Caco-2 (cell line): Measurements from ENCODE around the gene HMCN2. TPM values are rescaled to one million over a fixed set of nuclear protein-coding genes. Genes with fewer than 3 reads are reported as not detected.

Source experiments
- BruUV-seq: library from RNA; stranded (reverse); fragments of 400-500 nt; replicated peaks from 2 replicates; lab custom pipeline; 2021; lab: Mats Ljungman, UMichigan
- CTCF ChIA-PET: fragments of 300-600 bp; sonication (Branson Sonifier 250); formaldehyde crosslinking; loops from one replicate; lab custom pipeline; 2022; ENCODE audit warnings: antibody characterized with exemption; lab: Charles Lee
- POLR2A ChIA-PET: fragments of 300-600 bp; sonication (Branson Sonifier 250); formaldehyde crosslinking; loops from one replicate; lab custom pipeline; 2022; ENCODE audit warnings: antibody characterized with exemption; lab: Charles Lee
- DNase-seq, 2 experiments: peaks; one replicate each; pipeline versions ENCODE4 v3.0.0 to v3.0.0-alpha.2; 2020 to 2022
- H3K27me3 ChIP-seq: replicated peaks from 2 replicates; pipeline ENCODE4 v1.6.0; 2011; ENCODE audit warnings: low read length; ENCODE audit not compliant: control insufficient read depth, insufficient read depth
- H3K36me3 ChIP-seq: 2 replicates; pipeline ENCODE4 v1.5.1; 2011; ENCODE audit warnings: low read length; ENCODE audit not compliant: control insufficient read depth, insufficient read depth
- H3K4me1 ChIP-seq: fragments of 250-450 bp; sonication (Bioruptor Pico); 2 replicates; pipeline ENCODE4 v1.5.1; 2020; ENCODE audit warnings: mild to moderate bottlenecking
- H3K4me3 ChIP-seq: 2 replicates; pipeline ENCODE4 v1.5.1; 2011; ENCODE audit warnings: low read depth, mild to moderate bottlenecking, control low read depth, low read length
- H3K9me3 ChIP-seq: fragments of 250-450 bp; sonication (Bioruptor Pico); 2 replicates; pipeline ENCODE4 v1.5.1; 2020; ENCODE audit warnings: mild to moderate bottlenecking, moderate library complexity
- H3K27ac Mint-ChIP-seq: one replicate; pipeline ENCODE4 v1.8.0; 2022; ENCODE audit warnings: mixed read lengths; ENCODE audit not compliant: unreplicated experiment
- H3K27me3 Mint-ChIP-seq: one replicate; pipeline ENCODE4 v1.8.0; 2022; ENCODE audit warnings: mixed read lengths; ENCODE audit not compliant: insufficient read depth, unreplicated experiment
- H3K36me3 Mint-ChIP-seq: one replicate; pipeline ENCODE4 v1.8.0; 2022; ENCODE audit warnings: mild to moderate bottlenecking, mixed read lengths; ENCODE audit not compliant: insufficient read depth, unreplicated experiment
- H3K4me1 Mint-ChIP-seq: one replicate; pipeline ENCODE4 v1.8.0; 2022; ENCODE audit warnings: low read depth, mixed read lengths; ENCODE audit not compliant: unreplicated experiment
- H3K4me3 Mint-ChIP-seq: one replicate; pipeline ENCODE4 v1.8.0; 2022; ENCODE audit warnings: mild to moderate bottlenecking, moderate library complexity, mixed read lengths; ENCODE audit not compliant: unreplicated experiment
- H3K9me3 Mint-ChIP-seq: one replicate; pipeline ENCODE4 v1.8.0; 2022; ENCODE audit warnings: mixed read lengths; ENCODE audit not compliant: unreplicated experiment
- CTCF ChIP-seq, 2 experiments: fragments of 200-600 bp in 1 of 2; IDR thresholded peaks; 1 replicate in 1 of 2; 2 replicates in 1 of 2; pipeline versions ENCODE4 v1.5.1 to v1.8.0; 2011 to 2022; ENCODE audit warnings: antibody characterized with exemption in 1 of 2, control low read depth in 1 of 2, inconsistent platforms in 1 of 2, low read depth in 1 of 2, low read length in 1 of 2, mild to moderate bottlenecking in 1 of 2, moderate library complexity in 1 of 2; ENCODE audit not compliant: insufficient read depth in 1 of 2, severe bottlenecking in 1 of 2, unreplicated experiment in 1 of 2
- intact Hi-C: fragments of 100-400 bp; cut with micrococcal nuclease; formaldehyde crosslinking; loops from one replicate; pipeline ENCODE4 v1.10.0; 2022; ENCODE audit not compliant: unreplicated experiment
- total RNA-seq: library from RNA; stranded (reverse); gene quantifications from 2 replicates; pipeline ENCODE4 v1.2.3, GENCODE V29; 2022

The HMCN2 gene
- total RNA-seq, 1 experiment from 2014 or later: 0.41 TPM

GRCh38 chr9:130474106-130474505 is 208.5 kb downstream of the HMCN2 start:
- Histone ChIP-seq H3K36me3 (no peaks in the 10 kb centered on the region), H3K27me3 (no peaks in the 10 kb centered on the region), H3K9me3 (no peaks in the 10 kb centered on the region), H3K4me3 (no peak overlapping the region), H3K4me1 (no peaks in the 10 kb centered on the region)
- no peaks in the 10 kb centered on the region for H3K9me3 Mint-ChIP-seq
- CTCF ChIA-PET: no interaction called here
- no peak for TF ChIP-seq CTCF (IDR thresholded peaks at IDR 0.05; ENCODE audit: insufficient read depth in 1 of 2, low read depth in 1 of 2, low read length in 1 of 2, severe bottlenecking in 1 of 2, unreplicated experiment in 1 of 2)
- H3K4me1 Mint-ChIP-seq: no peaks in the 10 kb centered on the region
- no TSS peak for BruUV-seq
- H3K36me3 Mint-ChIP-seq: peaks cover 5% of the 10 kb centered on the region
- H3K27ac Mint-ChIP-seq: no peak overlapping the region
- no peak overlapping the region for H3K4me3 Mint-ChIP-seq
- intact Hi-C loops: no loop called here
- DNase-seq: no peak
- POLR2A ChIA-PET: no interaction called here
- no peaks in the 10 kb centered on the region for H3K27me3 Mint-ChIP-seq

DNA sequence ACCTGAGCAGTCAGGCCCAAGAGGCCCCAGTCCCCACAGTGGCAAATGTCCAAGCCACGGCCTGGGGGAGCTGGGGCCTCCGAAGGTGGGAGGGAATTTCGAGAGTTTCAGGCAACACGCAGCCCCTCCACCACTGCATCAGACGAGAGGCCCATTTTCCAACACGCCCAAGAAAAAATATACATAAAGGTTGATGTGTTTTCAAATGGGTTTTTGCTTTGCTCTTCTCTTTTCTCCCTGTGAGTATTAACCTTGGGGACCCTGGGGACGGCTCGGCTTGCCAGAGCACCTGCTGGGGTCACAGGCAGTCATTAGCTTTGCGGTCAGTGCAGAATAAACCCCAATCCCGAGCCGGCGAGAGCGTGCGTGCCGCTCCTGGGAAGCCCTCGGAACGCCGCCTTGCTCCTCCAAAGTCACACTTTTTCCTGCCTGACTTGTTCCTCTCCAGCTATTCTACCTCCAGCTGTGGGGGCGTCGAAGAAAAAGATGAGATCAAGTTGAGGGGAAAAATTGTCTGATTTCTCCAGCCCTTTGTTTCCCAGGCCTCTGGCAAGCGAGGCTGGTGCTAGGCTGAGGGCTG is 210.7 kb downstream of the HMCN2 start:
- CTCF ChIA-PET: interaction anchor here (0.6 kb wide), 1 partner anchor 467 kb away, joined by 5 read pairs; no protein-coding TSS in a partner anchor
- Mint-ChIP-seq H3K36me3 (peaks cover 4% of the 10 kb centered on the region), H3K27me3 (no peaks in the 10 kb centered on the region), H3K27ac (no peak overlapping the region), H3K4me1 (no peaks in the 10 kb centered on the region), H3K9me3 (no peaks in the 10 kb centered on the region), H3K4me3 (no peak overlapping the region)
- intact Hi-C loops: no loop called here
- BruUV-seq: no TSS peak
- no peaks in the 10 kb centered on the region for H3K36me3 ChIP-seq
- H3K4me3 ChIP-seq: no peak overlapping the region
- no peak for TF ChIP-seq CTCF (IDR thresholded peaks at IDR 0.05; ENCODE audit: insufficient read depth in 1 of 2, low read depth in 1 of 2, low read length in 1 of 2, severe bottlenecking in 1 of 2, unreplicated experiment in 1 of 2)
- no peaks in the 10 kb centered on the region for H3K4me1 ChIP-seq
- no peaks in the 10 kb centered on the region for H3K27me3 ChIP-seq
- POLR2A ChIA-PET: no interaction called here
- DNase-seq: no peak
- no peaks in the 10 kb centered on the region for H3K9me3 ChIP-seq

- Mint-ChIP-seq H3K27me3 (no peaks in the 10 kb centered on the region), H3K36me3 (peaks cover 4% of the 10 kb centered on the region), H3K9me3 (no peaks in the 10 kb centered on the region), H3K4me3 (no peak overlapping the region), H3K4me1 (no peaks in the 10 kb centered on the region), H3K27ac (no peak overlapping the region)
- Histone ChIP-seq H3K4me1 (no peaks in the 10 kb centered on the region), H3K4me3 (no peak overlapping the region), H3K36me3 (no peaks in the 10 kb centered on the region), H3K9me3 (no peaks in the 10 kb centered on the region), H3K27me3 (no peaks in the 10 kb centered on the region)
- ChIA-PET CTCF (no interaction called here), POLR2A (no interaction called here)
- no TSS peak for BruUV-seq
- no peak for TF ChIP-seq CTCF (IDR thresholded peaks at IDR 0.05; ENCODE audit: insufficient read depth in 1 of 2, low read depth in 1 of 2, low read length in 1 of 2, severe bottlenecking in 1 of 2, unreplicated experiment in 1 of 2)
- intact Hi-C loops: no loop called here
- DNase-seq: no peak
These were observed 212.0 kb downstream of the HMCN2 start for GRCh38 chr9:130477564-130477963.
